T follicular helper cell (primary cell): ENCODE results near the gene ZNF536.
"Not testable (repeated sequence)": the region's sequence is repeated elsewhere in the genome, so short reads cannot be mapped to it uniquely, and the experiment has no call there.

Experiments
- DNase-seq: peaks from one replicate; pipeline ENCODE4 v3.0.0-alpha.2; 2020; ENCODE audit warnings: low read depth

Gene ZNF536

GRCh38 chr19:30388819-30389218 is 16.6 kb downstream of the ZNF536 start:
- no peak for DNase-seq

- DNase-seq: no peak
These were observed 18.3 kb downstream of the ZNF536 start for GRCh38 chr19:30390356-30390988.

GRCh38 chr19:30391052-30391451 is 18.9 kb downstream of the ZNF536 start:
- DNase-seq: no peak

- no peak for DNase-seq
These were observed 19.7 kb downstream of the ZNF536 start for GRCh38 chr19:30391554-30392551.

GRCh38 chr19:30393046-30393445 is 20.9 kb downstream of the ZNF536 start:
- no peak for DNase-seq

GRCh38 chr19:30393729-30394480 is 21.7 kb downstream of the ZNF536 start:
- no peak for DNase-seq

- DNase-seq: no peak
These were observed 22.4 kb downstream of the ZNF536 start for GRCh38 chr19:30394481-30395151.

GRCh38 chr19:30395283-30395682 is 23.1 kb downstream of the ZNF536 start:
- no peak for DNase-seq

- DNase-seq: not testable (repeated sequence)
These were observed 26.4 kb downstream of the ZNF536 start for GRCh38 chr19:30398539-30398938.

- DNase-seq: no peak
These were observed 29.8 kb downstream of the ZNF536 start for GRCh38 chr19:30401956-30402355.

GRCh38 chr19:30402436-30403202 is 30.4 kb downstream of the ZNF536 start:
- DNase-seq: no peak

GRCh38 chr19:30403203-30403985 is 31.2 kb downstream of the ZNF536 start:
- DNase-seq: no peak

GRCh38 chr19:30406220-30407067 is 34.3 kb downstream of the ZNF536 start:
- no peak for DNase-seq

- DNase-seq: no peak
These were observed 35.0 kb downstream of the ZNF536 start for GRCh38 chr19:30407068-30407709.

- no peak for DNase-seq
These were observed 36.6 kb downstream of the ZNF536 start for GRCh38 chr19:30408734-30409301.

- DNase-seq: no peak
These were observed 39.5 kb downstream of the ZNF536 start for GRCh38 chr19:30411714-30412113.

- no peak for DNase-seq
These were observed 44.2 kb downstream of the ZNF536 start for GRCh38 chr19:30416375-30416774.

GRCh38 chr19:30417166-30417565 is 45.0 kb downstream of the ZNF536 start:
- DNase-seq: not testable (repeated sequence)
